Lower lobe of right lung (tissue), 2 donors: Measurements from ENCODE around the gene KIF2C. TPM values are rescaled to one million over a fixed set of nuclear protein-coding genes. Genes with fewer than 3 reads are reported as not detected.
A peak's percentile ranks its signal among the peaks of the same experiment; 100 is the strongest.

ENCODE experiments used
- ATAC-seq, 2 donors: fragments of 200-7000 bp; cut with Tn5 transposase; one replicate each; pipeline ENCODE4 v1.9.1; 2020 to 2022; ENCODE audit warnings: mild to moderate bottlenecking in 2 of 2, moderate library complexity in 2 of 2
- DNase-seq: peaks from one replicate; pipeline ENCODE4 v3.0.0-alpha.2; 2020
- H3K27ac ChIP-seq: fragments of 200-600 bp; one replicate; pipeline ENCODE4 v1.8.0; 2022
- H3K27me3 ChIP-seq: fragments of 200-600 bp; one replicate; pipeline ENCODE4 v1.8.0; 2022; ENCODE audit warnings: low read depth
- H3K36me3 ChIP-seq: fragments of 200-600 bp; one replicate; pipeline ENCODE4 v1.8.0; 2022; ENCODE audit warnings: mild to moderate bottlenecking
- H3K4me1 ChIP-seq: fragments of 200-600 bp; one replicate; pipeline ENCODE4 v1.8.0; 2022
- H3K4me3 ChIP-seq: fragments of 200-600 bp; one replicate; pipeline ENCODE4 v1.8.0; 2022; ENCODE audit warnings: mild to moderate bottlenecking
- H3K9me3 ChIP-seq: fragments of 200-600 bp; one replicate; pipeline ENCODE4 v1.8.0; 2022
- intact Hi-C: fragments of 100-400 bp; cut with DNase I; formaldehyde crosslinking; loops from one replicate; pipeline ENCODE4 v1.11.0; 2022
- long read RNA-seq: library from polyadenylated mRNA; unstranded; transcript quantifications from one replicate; pipeline ENCODE4 v2.0.0, GENCODE V29; 2021
- total RNA-seq: library from RNA; stranded (reverse); fragmentation: NEBNext Ultra II Directional; extraction: Animal tissue kit (Norgen Biotek cat#: 25700); gene quantifications from one replicate; pipeline ENCODE4 v1.2.1, GENCODE V29; 2021
- TF ChIP-seq, protein P1 (sequence below): fragments of 200-600 bp; IDR thresholded peaks from one replicate; pipeline ENCODE4 v1.8.0; 2022; ENCODE audit warnings: antibody characterized with exemption, mild to moderate bottlenecking
- donor health status: DM: no; HTN: yes; CAD: no; lungs with severe emphysema.

Gene KIF2C
- total RNA-seq = 1.7 TPM
- long read RNA-seq, partial matches to known transcripts = 0 of 3 reads
- long read RNA-seq, other reads (novel, unspliced or antisense) = 1 of 3 reads

DNA sequence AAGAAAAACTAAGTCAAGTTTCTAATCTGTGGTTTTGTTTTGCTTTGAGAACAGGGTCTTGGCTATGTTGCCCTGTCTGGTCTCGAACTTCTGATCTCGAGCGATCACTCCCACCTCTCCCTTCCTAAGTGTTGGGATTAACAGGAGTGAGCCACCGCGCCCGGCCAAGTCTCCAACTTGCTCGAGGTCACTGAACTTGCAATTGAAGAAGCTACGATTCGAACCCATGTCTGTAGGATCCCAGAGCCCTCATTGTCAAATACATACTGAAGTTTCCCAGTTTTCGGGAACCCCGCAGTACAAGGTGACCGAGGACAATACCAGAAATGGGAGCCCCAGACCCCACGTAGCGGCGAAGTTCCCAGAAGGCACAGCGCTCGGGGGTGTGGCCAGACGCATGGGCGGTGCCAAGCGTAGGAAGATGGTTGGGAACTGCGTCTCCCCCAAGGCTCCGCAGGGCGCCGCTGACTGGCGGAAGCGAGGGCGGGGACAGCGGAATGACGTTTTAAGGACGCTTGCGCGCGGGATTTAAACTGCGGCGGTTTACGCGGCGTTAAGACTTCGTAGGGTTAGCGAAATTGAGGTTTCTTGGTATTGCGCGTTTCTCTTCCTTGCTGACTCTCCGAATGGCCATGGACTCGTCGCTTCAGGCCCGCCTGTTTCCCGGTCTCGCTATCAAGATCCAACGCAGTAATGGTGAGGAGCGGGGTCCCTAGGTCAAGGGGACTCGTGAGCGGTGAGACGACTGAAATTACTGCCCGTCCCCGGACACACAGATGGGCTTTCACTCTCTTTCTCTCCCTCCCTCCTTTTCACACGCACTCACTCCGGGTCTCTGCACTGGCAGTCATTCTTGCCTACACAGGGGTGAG is at the start of gene KIF2C:
TSS of gene KIF2C (plus strand) at position 531 of the 872 bp plus-strand sequence. CDS start at position 627, 96 bp downstream.
- H3K9me3 ChIP-seq = no peaks in the 10 kb centered on the region
- TF ChIP-seq, protein P1, sequence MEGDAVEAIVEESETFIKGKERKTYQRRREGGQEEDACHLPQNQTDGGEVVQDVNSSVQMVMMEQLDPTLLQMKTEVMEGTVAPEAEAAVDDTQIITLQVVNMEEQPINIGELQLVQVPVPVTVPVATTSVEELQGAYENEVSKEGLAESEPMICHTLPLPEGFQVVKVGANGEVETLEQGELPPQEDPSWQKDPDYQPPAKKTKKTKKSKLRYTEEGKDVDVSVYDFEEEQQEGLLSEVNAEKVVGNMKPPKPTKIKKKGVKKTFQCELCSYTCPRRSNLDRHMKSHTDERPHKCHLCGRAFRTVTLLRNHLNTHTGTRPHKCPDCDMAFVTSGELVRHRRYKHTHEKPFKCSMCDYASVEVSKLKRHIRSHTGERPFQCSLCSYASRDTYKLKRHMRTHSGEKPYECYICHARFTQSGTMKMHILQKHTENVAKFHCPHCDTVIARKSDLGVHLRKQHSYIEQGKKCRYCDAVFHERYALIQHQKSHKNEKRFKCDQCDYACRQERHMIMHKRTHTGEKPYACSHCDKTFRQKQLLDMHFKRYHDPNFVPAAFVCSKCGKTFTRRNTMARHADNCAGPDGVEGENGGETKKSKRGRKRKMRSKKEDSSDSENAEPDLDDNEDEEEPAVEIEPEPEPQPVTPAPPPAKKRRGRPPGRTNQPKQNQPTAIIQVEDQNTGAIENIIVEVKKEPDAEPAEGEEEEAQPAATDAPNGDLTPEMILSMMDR = no peak
- H3K4me3 ChIP-seq = peak within 1 kb of the TSS; percentile 66
- DNase-seq (peak; percentile 98), ATAC-seq (peak; percentile 100)
- H3K27me3 ChIP-seq = no peaks in the 10 kb centered on the region
- H3K36me3 ChIP-seq = no peaks in the 10 kb centered on the region
- intact Hi-C loops = no loop called here
- H3K4me1 ChIP-seq = peaks cover 7% of the 10 kb centered on the region
- H3K27ac ChIP-seq = peak within 1 kb of the TSS; percentile 87

DNA sequence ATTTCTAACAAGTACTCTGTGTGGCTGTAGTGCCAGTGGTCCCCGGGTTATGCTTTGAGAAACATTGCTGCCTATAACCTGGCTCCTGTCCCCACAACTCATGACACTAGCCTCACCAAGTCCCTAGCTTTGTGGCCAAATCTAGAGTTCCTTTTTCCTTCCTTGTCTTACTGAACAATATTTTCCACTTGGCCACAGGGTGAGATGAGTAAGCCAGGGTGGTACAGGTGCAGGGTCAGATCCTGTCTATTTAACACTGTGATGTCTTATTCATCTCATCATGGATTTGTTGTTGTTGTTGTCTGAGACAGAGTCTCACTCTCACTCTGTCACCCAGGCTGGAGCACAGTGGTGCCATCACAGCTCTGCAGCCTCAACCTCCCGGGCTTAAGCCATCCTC is 46.5 kb upstream of the KIF2C start:
- Histone ChIP-seq H3K27ac (no peak overlapping the region), H3K9me3 (no peaks in the 10 kb centered on the region), H3K4me3 (no peak overlapping the region), H3K36me3 (no peaks in the 10 kb centered on the region), H3K4me1 (peaks cover 3% of the 10 kb centered on the region), H3K27me3 (no peaks in the 10 kb centered on the region)
- ATAC-seq (no peak), DNase-seq (no peak)
- TF ChIP-seq, protein P1 = no peak
- intact Hi-C loops = no loop called here

DNA sequence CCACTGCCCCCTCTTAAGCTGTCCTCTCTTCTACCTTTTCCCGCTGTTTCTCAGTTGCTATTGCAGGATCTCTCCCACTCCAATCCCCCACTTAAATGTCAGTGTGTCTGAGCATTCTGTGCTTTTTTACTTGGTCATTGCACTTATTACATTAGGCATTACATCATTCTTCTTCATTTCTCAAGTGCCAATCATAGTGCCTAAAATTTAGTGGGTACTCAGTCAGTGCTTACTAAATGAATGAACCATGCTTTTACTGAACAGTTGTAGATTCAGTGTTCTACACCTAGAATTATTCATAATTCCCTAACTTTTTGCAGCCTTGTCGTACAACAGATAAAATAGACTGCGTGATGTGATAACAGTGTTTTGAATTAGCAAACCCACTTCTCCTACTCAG is 45.7 kb upstream of the KIF2C start:
- intact Hi-C loops = no loop called here

DNA sequence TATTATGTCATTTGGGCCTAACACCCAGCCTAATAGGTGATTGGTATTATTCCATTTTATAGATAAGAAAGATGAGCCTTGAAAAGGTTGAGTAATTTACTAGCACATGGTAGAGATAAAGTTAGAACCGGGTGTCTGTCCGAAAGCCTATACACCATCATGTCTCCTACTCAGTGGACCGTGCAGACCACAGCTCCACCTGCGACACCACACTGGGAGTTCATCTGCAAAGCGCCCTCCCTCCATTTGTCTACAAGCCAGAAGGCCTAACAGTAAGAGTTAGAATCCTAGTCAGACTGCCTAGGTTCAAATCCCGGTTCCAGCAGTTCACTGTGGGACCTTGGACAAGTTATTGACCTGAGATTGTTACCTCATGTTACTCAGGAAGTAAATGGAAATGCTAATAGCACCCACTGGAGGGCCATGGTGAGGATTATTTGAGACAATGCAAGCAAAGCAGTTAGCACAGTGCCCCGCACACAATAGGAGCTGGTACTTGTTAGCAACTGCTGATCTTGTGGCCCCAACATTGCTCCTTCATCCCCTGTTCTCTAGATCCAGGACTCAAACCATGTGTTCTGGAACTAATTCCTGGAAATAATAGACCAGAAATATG is 44.7 kb upstream of the KIF2C start:
- Histone ChIP-seq H3K9me3 (no peaks in the 10 kb centered on the region), H3K4me3 (no peak overlapping the region), H3K27ac (no peak overlapping the region), H3K36me3 (no peaks in the 10 kb centered on the region), H3K27me3 (no peaks in the 10 kb centered on the region), H3K4me1 (peaks cover 4% of the 10 kb centered on the region)
- intact Hi-C loops = no loop called here
- TF ChIP-seq, protein P1 = no peak
- ATAC-seq = no peak
- no peak for DNase-seq

More for the DNA sequence above, 45.7 kb upstream of the KIF2C start:
- H3K4me3 ChIP-seq = no peak overlapping the region
- no peak for ATAC-seq
- H3K36me3 ChIP-seq = no peaks in the 10 kb centered on the region
- DNase-seq = no peak
- H3K9me3 ChIP-seq = no peaks in the 10 kb centered on the region
- TF ChIP-seq, protein P1 = no peak
- peaks cover 4% of the 10 kb centered on the region for H3K4me1 ChIP-seq
- no peaks in the 10 kb centered on the region for H3K27me3 ChIP-seq
- no peak overlapping the region for H3K27ac ChIP-seq

DNA sequence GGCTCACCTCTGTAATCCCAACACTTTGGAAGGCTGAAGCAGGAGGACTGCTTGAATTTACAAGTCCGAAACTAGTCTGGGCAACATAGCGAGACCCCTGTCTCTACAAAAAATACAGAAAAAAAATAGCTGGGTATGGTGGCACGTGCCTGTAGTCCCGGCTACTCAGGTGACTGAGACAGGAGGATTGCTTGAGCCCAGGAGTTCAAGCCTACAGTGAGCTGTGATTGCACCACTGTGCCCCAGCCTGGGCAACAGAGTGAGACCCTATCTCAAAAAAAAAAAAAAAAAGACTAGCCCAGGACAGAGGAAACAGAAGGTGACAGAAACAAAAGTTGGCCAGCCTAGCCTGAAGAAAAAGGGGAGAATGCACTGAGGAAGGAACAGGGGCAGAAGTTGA is 44.0 kb upstream of the KIF2C start:
- ATAC-seq = no peak
- TF ChIP-seq, protein P1 = no peak
- Histone ChIP-seq H3K4me1 (peaks cover 4% of the 10 kb centered on the region), H3K27ac (no peak overlapping the region), H3K4me3 (no peak overlapping the region), H3K36me3 (no peaks in the 10 kb centered on the region), H3K9me3 (no peaks in the 10 kb centered on the region), H3K27me3 (no peaks in the 10 kb centered on the region)
- DNase-seq = no peak
- intact Hi-C loops = no loop called here
